GM12892 (cell line): ENCODE data around the gene IGFBP6.

Experiments
- POLR2A ChIP-seq: IDR thresholded peaks from 2 replicates; pipeline ENCODE4 v1.6.1; 2011; ENCODE audit warnings: low read depth, low read length, control low read depth
- POLR2AphosphoS5 ChIP-seq: IDR thresholded peaks from 2 replicates; pipeline ENCODE4 v1.6.1; 2011; ENCODE audit warnings: low read depth, low read length, control low read depth
- TAF1 ChIP-seq: IDR thresholded peaks from 2 replicates; pipeline ENCODE4 v1.6.1; 2011; ENCODE audit warnings: low read depth, mild to moderate bottlenecking, control low read depth, low read length, borderline replicate concordance

- TF ChIP-seq TAF1 (no peak), POLR2A (no peak), POLR2AphosphoS5 (no peak)
Measured at GRCh38 chr12:53097207-53097563, 282 bp upstream of the IGFBP6 start.
